Nephron (organoid): ENCODE measurements around the gene ITGAX.

Experiments
- H3K27ac Mint-ChIP-seq, 3 experiments: 2 replicates each; pipeline ENCODE4 v1.8.0; 2020; ENCODE audit warnings: mixed read lengths in 3 of 3, mild to moderate bottlenecking in 2 of 3, moderate library complexity in 1 of 3
- H3K27me3 Mint-ChIP-seq: 2 replicates; pipeline ENCODE4 v1.8.0; 2021; ENCODE audit warnings: low read depth, mild to moderate bottlenecking, moderate library complexity, mixed read lengths
- H3K36me3 Mint-ChIP-seq: 2 replicates; pipeline ENCODE4 v1.8.0; 2020; ENCODE audit warnings: low read depth, mixed read lengths
- H3K4me1 Mint-ChIP-seq: 2 replicates; pipeline ENCODE4 v1.8.0; 2020; ENCODE audit warnings: mixed read lengths
- H3K4me3 Mint-ChIP-seq, 3 experiments: 2 replicates each; pipeline ENCODE4 v1.8.0; 2020; ENCODE audit warnings: mild to moderate bottlenecking in 3 of 3, mixed read lengths in 3 of 3, moderate library complexity in 2 of 3
- H3K9me3 Mint-ChIP-seq: 2 replicates; pipeline ENCODE4 v1.8.0; 2020; ENCODE audit warnings: mixed read lengths
- TF ChIP-seq, protein P1 (sequence below), 3 experiments: fragments of 200-600 bp; sonication (generic); IDR thresholded peaks; one replicate each; pipeline ENCODE4 v1.5.0; 2021; ENCODE audit warnings: antibody characterized with exemption in 3 of 3; ENCODE audit not compliant: unreplicated experiment in 3 of 3

Gene ITGAX

DNA sequence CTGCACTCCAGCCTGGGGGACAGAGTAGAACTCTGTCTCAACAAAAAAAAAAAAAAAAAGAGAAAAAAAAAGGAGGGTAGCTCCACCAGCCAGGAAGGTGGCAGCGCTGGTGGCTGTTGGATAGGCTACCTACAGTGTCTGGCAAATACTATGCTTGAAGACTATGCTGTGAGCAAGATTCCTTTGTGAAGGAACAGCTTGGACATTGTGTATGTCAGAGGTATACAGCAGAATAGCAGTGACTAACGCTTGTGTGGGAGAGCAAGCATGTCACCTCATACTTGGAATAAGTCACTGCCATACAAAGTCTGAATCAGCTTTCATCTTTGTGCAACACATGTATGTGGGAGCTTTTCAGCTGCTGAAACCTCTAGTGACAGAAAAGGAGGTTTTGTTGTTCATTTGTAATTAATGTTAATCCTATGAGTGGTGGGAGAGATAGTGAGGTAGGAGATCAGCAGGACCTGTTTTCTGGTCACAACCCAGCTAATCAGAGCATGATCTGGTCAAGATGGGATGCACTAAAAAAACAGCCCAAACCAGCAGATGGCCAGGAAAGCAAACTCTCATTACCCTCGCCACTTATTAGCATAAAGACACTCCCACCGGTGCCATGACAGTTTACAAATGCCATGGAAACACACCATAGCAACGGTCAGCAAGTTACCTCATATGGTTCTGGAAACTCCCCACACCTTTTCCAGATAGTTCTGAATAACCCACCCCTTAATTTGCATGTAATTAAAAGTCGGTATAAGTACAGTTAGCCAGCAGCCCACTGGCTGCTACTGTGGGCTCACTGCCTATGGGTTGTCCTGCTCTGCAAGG, 31.4 kb downstream of the ITGAX start:
- no peaks in the 10 kb centered on the region for H3K36me3 Mint-ChIP-seq
- peak overlapping the region in 1 of 3 experiments; percentile 28 for H3K27ac Mint-ChIP-seq
- no peaks in the 10 kb centered on the region for H3K9me3 Mint-ChIP-seq
- TF ChIP-seq, protein P1, sequence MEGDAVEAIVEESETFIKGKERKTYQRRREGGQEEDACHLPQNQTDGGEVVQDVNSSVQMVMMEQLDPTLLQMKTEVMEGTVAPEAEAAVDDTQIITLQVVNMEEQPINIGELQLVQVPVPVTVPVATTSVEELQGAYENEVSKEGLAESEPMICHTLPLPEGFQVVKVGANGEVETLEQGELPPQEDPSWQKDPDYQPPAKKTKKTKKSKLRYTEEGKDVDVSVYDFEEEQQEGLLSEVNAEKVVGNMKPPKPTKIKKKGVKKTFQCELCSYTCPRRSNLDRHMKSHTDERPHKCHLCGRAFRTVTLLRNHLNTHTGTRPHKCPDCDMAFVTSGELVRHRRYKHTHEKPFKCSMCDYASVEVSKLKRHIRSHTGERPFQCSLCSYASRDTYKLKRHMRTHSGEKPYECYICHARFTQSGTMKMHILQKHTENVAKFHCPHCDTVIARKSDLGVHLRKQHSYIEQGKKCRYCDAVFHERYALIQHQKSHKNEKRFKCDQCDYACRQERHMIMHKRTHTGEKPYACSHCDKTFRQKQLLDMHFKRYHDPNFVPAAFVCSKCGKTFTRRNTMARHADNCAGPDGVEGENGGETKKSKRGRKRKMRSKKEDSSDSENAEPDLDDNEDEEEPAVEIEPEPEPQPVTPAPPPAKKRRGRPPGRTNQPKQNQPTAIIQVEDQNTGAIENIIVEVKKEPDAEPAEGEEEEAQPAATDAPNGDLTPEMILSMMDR (IDR thresholded peaks at IDR 0.05; ENCODE audit: unreplicated experiment in 3 of 3), result no peak
- H3K27me3 Mint-ChIP-seq, result peaks cover 28% of the 10 kb centered on the region
- H3K4me3 Mint-ChIP-seq, result no peak overlapping the region
- no peaks in the 10 kb centered on the region for H3K4me1 Mint-ChIP-seq

DNA sequence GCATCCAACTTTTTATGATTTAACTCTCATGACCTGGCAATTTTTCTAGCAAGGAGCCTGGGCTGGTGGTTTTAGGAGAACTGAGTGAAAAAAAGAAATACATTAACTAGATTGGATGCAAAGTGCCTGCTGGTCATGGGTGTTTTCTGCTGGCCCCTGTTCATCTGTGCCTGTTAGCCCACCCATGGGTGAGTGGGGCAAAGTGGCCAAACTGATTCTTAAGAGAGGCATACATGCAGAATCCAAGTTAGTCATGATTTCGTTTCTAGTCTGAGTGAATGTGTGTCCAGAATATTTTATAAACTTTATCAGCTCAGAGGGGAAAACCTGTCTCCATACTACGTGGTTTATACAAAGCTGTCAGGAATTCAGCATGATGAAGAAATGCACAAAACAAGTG, 33.6 kb downstream of the ITGAX start:
- Mint-ChIP-seq H3K4me1 (no peaks in the 10 kb centered on the region), H3K36me3 (no peaks in the 10 kb centered on the region), H3K27ac (no peak overlapping the region), H3K4me3 (no peak overlapping the region), H3K27me3 (peaks cover 10% of the 10 kb centered on the region), H3K9me3 (no peaks in the 10 kb centered on the region)
- TF ChIP-seq, protein P1 (IDR thresholded peaks at IDR 0.05; ENCODE audit: unreplicated experiment in 3 of 3), result no peak

DNA sequence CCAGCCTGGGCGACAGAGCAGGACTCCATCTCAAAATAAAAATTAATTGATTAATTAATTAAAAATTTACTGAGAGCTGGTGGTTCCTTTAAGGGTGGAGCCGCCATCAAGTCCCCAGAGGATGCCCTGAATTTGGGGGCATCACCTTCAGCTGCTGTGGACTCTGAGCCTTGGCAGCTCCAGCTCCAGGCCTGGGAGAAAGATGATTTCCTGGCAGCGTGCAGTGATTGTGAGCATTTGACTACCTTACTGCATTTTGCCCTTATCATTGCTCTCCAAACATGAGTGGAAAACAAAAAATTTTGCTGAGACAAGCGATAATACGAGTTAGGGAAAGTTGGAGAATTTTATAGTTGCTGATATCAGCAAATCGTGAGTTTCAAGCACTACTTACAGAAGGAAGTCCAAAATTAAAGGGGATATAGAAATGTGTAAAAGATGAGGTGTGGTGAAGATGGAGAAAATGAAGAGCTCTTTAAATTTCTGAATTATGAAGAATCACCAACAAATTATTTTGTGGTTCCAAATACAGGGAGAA, 35.6 kb downstream of the ITGAX start:
- H3K27me3 Mint-ChIP-seq, result peaks cover 9% of the 10 kb centered on the region
- H3K4me1 Mint-ChIP-seq, result no peaks in the 10 kb centered on the region
- TF ChIP-seq, protein P1 (IDR thresholded peaks at IDR 0.05; ENCODE audit: unreplicated experiment in 3 of 3), result no peak
- H3K9me3 Mint-ChIP-seq, result no peaks in the 10 kb centered on the region
- H3K36me3 Mint-ChIP-seq, result no peaks in the 10 kb centered on the region
- peak overlapping the region in 2 of 3 experiments; percentile 26 to 45 for H3K27ac Mint-ChIP-seq
- no peak overlapping the region for H3K4me3 Mint-ChIP-seq

DNA sequence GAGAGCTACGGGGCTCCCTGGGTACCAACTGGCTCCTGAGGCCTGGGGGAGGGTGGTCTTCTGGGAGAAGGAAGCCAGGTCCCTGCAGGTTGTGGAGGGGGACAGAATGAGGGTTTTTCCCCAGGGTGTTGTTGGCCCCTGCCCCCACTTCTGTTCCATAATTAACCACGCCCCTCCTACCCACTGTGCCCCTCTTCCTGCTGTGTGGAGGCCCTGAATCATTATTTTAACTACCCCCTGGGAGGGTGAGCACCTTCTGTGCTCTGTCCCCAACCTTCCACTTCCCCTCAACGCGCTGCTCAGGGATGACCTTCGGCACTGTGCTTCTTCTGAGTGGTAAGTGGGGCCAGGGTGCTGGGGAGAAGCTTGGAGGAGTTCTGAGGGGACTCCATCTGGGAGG, 38.1 kb downstream of the ITGAX start, which contains the start of gene ITGAD:
Gene ITGAD (plus strand): TSS at position 280 of the 400 bp plus-strand sequence. CDS start 26 bp downstream, at position 306.
- Mint-ChIP-seq H3K4me3 (no peak within 1 kb of the TSS), H3K4me1 (no peaks in the 10 kb centered on the region), H3K27ac (no peak within 1 kb of the TSS), H3K9me3 (no peaks in the 10 kb centered on the region), H3K36me3 (no peaks in the 10 kb centered on the region), H3K27me3 (peaks cover 9% of the 10 kb centered on the region)
- TF ChIP-seq, protein P1 (IDR thresholded peaks at IDR 0.05; ENCODE audit: unreplicated experiment in 3 of 3), result no peak

DNA sequence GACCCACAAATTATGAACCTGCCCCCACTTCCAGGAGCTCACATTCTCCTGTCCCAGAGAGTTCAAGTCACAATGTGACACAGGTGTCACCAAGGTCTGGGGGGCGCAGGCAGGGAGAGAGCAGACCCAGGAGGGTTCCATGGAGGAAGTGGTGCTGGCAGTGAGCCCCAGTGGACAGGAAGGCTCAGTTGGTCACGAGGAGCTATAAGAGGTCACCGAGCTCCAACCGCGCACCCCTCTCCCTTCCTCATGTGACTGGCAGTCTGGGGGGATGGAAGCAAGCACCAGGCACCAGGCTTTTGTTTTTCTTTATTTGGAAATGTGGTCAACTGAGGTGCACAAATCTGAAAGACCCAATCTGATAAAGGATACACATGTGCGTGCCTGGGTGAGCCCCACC, 40.7 kb downstream of the ITGAX start:
- TF ChIP-seq, protein P1 (IDR thresholded peaks at IDR 0.05; ENCODE audit: unreplicated experiment in 3 of 3), result no peak
- H3K4me1 Mint-ChIP-seq, result no peaks in the 10 kb centered on the region
- no peak overlapping the region for H3K4me3 Mint-ChIP-seq
- peaks cover 2% of the 10 kb centered on the region for H3K9me3 Mint-ChIP-seq
- H3K27ac Mint-ChIP-seq, result no peak overlapping the region
- peaks cover 13% of the 10 kb centered on the region for H3K27me3 Mint-ChIP-seq
- no peaks in the 10 kb centered on the region for H3K36me3 Mint-ChIP-seq
